Measurements from ENCODE around the gene ABCA13.

ABCA13 gene

GRCh38 chr7:48154792-48155413, 16.4 kb upstream of the ABCA13 start:
- Histone ChIP-seq H3K27me3 (ENCODE audit: control insufficient read depth, insufficient read depth, low read length) (no peaks in the 10 kb centered on the region), H3K4me3 (ENCODE audit: low read length) (no peak overlapping the region), H3K36me3 (ENCODE audit: control insufficient read depth, insufficient read depth, low read length) (no peaks in the 10 kb centered on the region), H3K4me1 (ENCODE audit: control insufficient read depth, insufficient read depth, low read length) (no peaks in the 10 kb centered on the region), H3K27ac (ENCODE audit: low read depth, low read length) (no peak overlapping the region), H3K9ac (ENCODE audit: low read length) (no peak overlapping the region)

GRCh38 chr7:48158404-48158803, 12.9 kb upstream of the ABCA13 start:
- Histone ChIP-seq H3K4me3 (ENCODE audit: low read length) (no peak overlapping the region), H3K36me3 (ENCODE audit: control insufficient read depth, insufficient read depth, low read length) (no peaks in the 10 kb centered on the region), H3K9ac (ENCODE audit: low read length) (no peak overlapping the region), H3K27me3 (ENCODE audit: control insufficient read depth, insufficient read depth, low read length) (no peaks in the 10 kb centered on the region), H3K4me1 (ENCODE audit: control insufficient read depth, insufficient read depth, low read length) (no peaks in the 10 kb centered on the region), H3K27ac (ENCODE audit: low read depth, low read length) (no peak overlapping the region)

- Histone ChIP-seq H3K36me3 (ENCODE audit: control insufficient read depth, insufficient read depth, low read length) (no peaks in the 10 kb centered on the region), H3K4me1 (ENCODE audit: control insufficient read depth, insufficient read depth, low read length) (no peaks in the 10 kb centered on the region), H3K4me3 (ENCODE audit: low read length) (no peak overlapping the region), H3K27me3 (ENCODE audit: control insufficient read depth, insufficient read depth, low read length) (no peaks in the 10 kb centered on the region), H3K27ac (ENCODE audit: low read depth, low read length) (no peak overlapping the region), H3K9ac (ENCODE audit: low read length) (no peak overlapping the region)
These were observed 9.7 kb upstream of the ABCA13 start for GRCh38 chr7:48161407-48162125.

- Histone ChIP-seq H3K27ac (ENCODE audit: low read depth, low read length) (no peak overlapping the region), H3K9ac (ENCODE audit: low read length) (no peak overlapping the region), H3K36me3 (ENCODE audit: control insufficient read depth, insufficient read depth, low read length) (no peaks in the 10 kb centered on the region), H3K4me1 (ENCODE audit: control insufficient read depth, insufficient read depth, low read length) (no peaks in the 10 kb centered on the region), H3K4me3 (ENCODE audit: low read length) (no peak overlapping the region), H3K27me3 (ENCODE audit: control insufficient read depth, insufficient read depth, low read length) (no peaks in the 10 kb centered on the region)
These were observed 6.1 kb upstream of the ABCA13 start for GRCh38 chr7:48165157-48165556.

GRCh38 chr7:48168159-48168558, 3.1 kb upstream of the ABCA13 start:
- Histone ChIP-seq H3K4me1 (ENCODE audit: control insufficient read depth, insufficient read depth, low read length) (no peaks in the 10 kb centered on the region), H3K36me3 (ENCODE audit: control insufficient read depth, insufficient read depth, low read length) (no peaks in the 10 kb centered on the region), H3K9ac (ENCODE audit: low read length) (no peak overlapping the region), H3K27ac (ENCODE audit: low read depth, low read length) (no peak overlapping the region), H3K27me3 (ENCODE audit: control insufficient read depth, insufficient read depth, low read length) (no peaks in the 10 kb centered on the region), H3K4me3 (ENCODE audit: low read length) (no peak overlapping the region)

GRCh38 chr7:48170506-48170905, 752 bp upstream of the ABCA13 start:
- H3K27ac ChIP-seq (ENCODE audit: low read depth, low read length), result no peak overlapping the region
- no peak overlapping the region for H3K4me3 ChIP-seq (ENCODE audit: low read length)
- no peaks in the 10 kb centered on the region for H3K27me3 ChIP-seq (ENCODE audit: control insufficient read depth, insufficient read depth, low read length)

GRCh38 chr7:48173313-48173712, 2.1 kb downstream of the ABCA13 start:
- H3K36me3 ChIP-seq (ENCODE audit: control insufficient read depth, insufficient read depth, low read length), result no peaks in the 10 kb centered on the region
- H3K4me3 ChIP-seq (ENCODE audit: low read length), result no peak overlapping the region
- H3K9ac ChIP-seq (ENCODE audit: low read length), result no peak overlapping the region
- H3K4me1 ChIP-seq (ENCODE audit: control insufficient read depth, insufficient read depth, low read length), result no peaks in the 10 kb centered on the region
- H3K27me3 ChIP-seq (ENCODE audit: control insufficient read depth, insufficient read depth, low read length), result no peaks in the 10 kb centered on the region
- H3K27ac ChIP-seq (ENCODE audit: low read depth, low read length), result no peak overlapping the region

More at GRCh38 chr7:48170506-48170905, 752 bp upstream of the ABCA13 start:
- Histone ChIP-seq H3K9ac (ENCODE audit: low read length) (no peak overlapping the region), H3K4me1 (ENCODE audit: control insufficient read depth, insufficient read depth, low read length) (no peaks in the 10 kb centered on the region), H3K36me3 (ENCODE audit: control insufficient read depth, insufficient read depth, low read length) (no peaks in the 10 kb centered on the region)

- no peaks in the 10 kb centered on the region for H3K36me3 ChIP-seq (ENCODE audit: control insufficient read depth, insufficient read depth, low read length)
- no peak overlapping the region for H3K9ac ChIP-seq (ENCODE audit: low read length)
- no peaks in the 10 kb centered on the region for H3K27me3 ChIP-seq (ENCODE audit: control insufficient read depth, insufficient read depth, low read length)
- H3K4me3 ChIP-seq (ENCODE audit: low read length), result no peak overlapping the region
- H3K4me1 ChIP-seq (ENCODE audit: control insufficient read depth, insufficient read depth, low read length), result no peaks in the 10 kb centered on the region
- H3K27ac ChIP-seq (ENCODE audit: low read depth, low read length), result no peak overlapping the region
These were observed 2.6 kb downstream of the ABCA13 start for GRCh38 chr7:48173756-48174382.

- Histone ChIP-seq H3K4me1 (ENCODE audit: control insufficient read depth, insufficient read depth, low read length) (no peaks in the 10 kb centered on the region), H3K4me3 (ENCODE audit: low read length) (no peak overlapping the region), H3K27me3 (ENCODE audit: control insufficient read depth, insufficient read depth, low read length) (no peaks in the 10 kb centered on the region), H3K36me3 (ENCODE audit: control insufficient read depth, insufficient read depth, low read length) (no peaks in the 10 kb centered on the region), H3K9ac (ENCODE audit: low read length) (no peak overlapping the region), H3K27ac (ENCODE audit: low read depth, low read length) (no peak overlapping the region)
These were observed 3.8 kb downstream of the ABCA13 start for GRCh38 chr7:48175019-48175418.

GRCh38 chr7:48176356-48176893, 5.2 kb downstream of the ABCA13 start:
- Histone ChIP-seq H3K9ac (ENCODE audit: low read length) (no peak overlapping the region), H3K4me3 (ENCODE audit: low read length) (no peak overlapping the region), H3K4me1 (ENCODE audit: control insufficient read depth, insufficient read depth, low read length) (no peaks in the 10 kb centered on the region), H3K27me3 (ENCODE audit: control insufficient read depth, insufficient read depth, low read length) (no peaks in the 10 kb centered on the region), H3K27ac (ENCODE audit: low read depth, low read length) (no peak overlapping the region), H3K36me3 (ENCODE audit: control insufficient read depth, insufficient read depth, low read length) (no peaks in the 10 kb centered on the region)

GRCh38 chr7:48177271-48177670, 6.0 kb downstream of the ABCA13 start:
- H3K9ac ChIP-seq (ENCODE audit: low read length), result no peak overlapping the region
- no peak overlapping the region for H3K4me3 ChIP-seq (ENCODE audit: low read length)
- H3K27me3 ChIP-seq (ENCODE audit: control insufficient read depth, insufficient read depth, low read length), result no peaks in the 10 kb centered on the region
- H3K4me1 ChIP-seq (ENCODE audit: control insufficient read depth, insufficient read depth, low read length), result no peaks in the 10 kb centered on the region
- no peak overlapping the region for H3K27ac ChIP-seq (ENCODE audit: low read depth, low read length)
- no peaks in the 10 kb centered on the region for H3K36me3 ChIP-seq (ENCODE audit: control insufficient read depth, insufficient read depth, low read length)

GRCh38 chr7:48179496-48180030, 8.3 kb downstream of the ABCA13 start:
- H3K4me1 ChIP-seq (ENCODE audit: control insufficient read depth, insufficient read depth, low read length), result no peaks in the 10 kb centered on the region
- no peak overlapping the region for H3K9ac ChIP-seq (ENCODE audit: low read length)
- no peak overlapping the region for H3K27ac ChIP-seq (ENCODE audit: low read depth, low read length)
- H3K36me3 ChIP-seq (ENCODE audit: control insufficient read depth, insufficient read depth, low read length), result no peaks in the 10 kb centered on the region
- H3K4me3 ChIP-seq (ENCODE audit: low read length), result no peak overlapping the region
- H3K27me3 ChIP-seq (ENCODE audit: control insufficient read depth, insufficient read depth, low read length), result no peaks in the 10 kb centered on the region

Data from rectal smooth muscle tissue (tissue), 1 donor.